Fibroblast of mammary gland (primary cell): ENCODE measurements around the gene OPCML.

Experiments
- DNase-seq: peaks from one replicate; pipeline ENCODE4 v3.0.0-alpha.2; 2010; ENCODE audit warnings: low read depth
- H3K4me3 ChIP-seq: 2 replicates; pipeline ENCODE4 v1.5.1; 2011; ENCODE audit warnings: low read depth, mild to moderate bottlenecking, low read length, moderate library complexity; ENCODE audit not compliant: control insufficient read depth
- CTCF ChIP-seq: conservative IDR thresholded peaks from 2 replicates; pipeline ENCODE4 v1.5.1; 2011; ENCODE audit warnings: low read depth, low read length, inconsistent platforms; ENCODE audit not compliant: control insufficient read depth, insufficient read depth

The OPCML gene

GRCh38 chr11:132409573-132410355 lies 1122.5 kb downstream of the OPCML start:
- no peak overlapping the region for H3K4me3 ChIP-seq
- no peak for DNase-seq
- no peak for TF ChIP-seq CTCF

GRCh38 chr11:132408877-132409276 lies 1123.4 kb downstream of the OPCML start:
- no peak overlapping the region for H3K4me3 ChIP-seq
- DNase-seq = no peak
- TF ChIP-seq CTCF = no peak

GRCh38 chr11:132405728-132406127 lies 1126.6 kb downstream of the OPCML start:
- DNase-seq = no peak

GRCh38 chr11:132402071-132402684 lies 1130.1 kb downstream of the OPCML start:
- H3K4me3 ChIP-seq = no peak overlapping the region
- TF ChIP-seq CTCF = no peak
- DNase-seq = no peak

More at GRCh38 chr11:132405728-132406127, 1126.6 kb downstream of the OPCML start:
- TF ChIP-seq CTCF = no peak
- no peak overlapping the region for H3K4me3 ChIP-seq

GRCh38 chr11:132396318-132396717 lies 1136.0 kb downstream of the OPCML start:
- no peak for TF ChIP-seq CTCF
- DNase-seq = no peak
- H3K4me3 ChIP-seq = no peak overlapping the region

GRCh38 chr11:132395434-132395833 lies 1136.9 kb downstream of the OPCML start:
- TF ChIP-seq CTCF = no peak
- no peak overlapping the region for H3K4me3 ChIP-seq
- no peak for DNase-seq
